ENCODE measurements around the gene SHISAL1.
A peak's percentile ranks its signal among the peaks of the same experiment; 100 is the strongest.

SHISAL1 gene

DNA sequence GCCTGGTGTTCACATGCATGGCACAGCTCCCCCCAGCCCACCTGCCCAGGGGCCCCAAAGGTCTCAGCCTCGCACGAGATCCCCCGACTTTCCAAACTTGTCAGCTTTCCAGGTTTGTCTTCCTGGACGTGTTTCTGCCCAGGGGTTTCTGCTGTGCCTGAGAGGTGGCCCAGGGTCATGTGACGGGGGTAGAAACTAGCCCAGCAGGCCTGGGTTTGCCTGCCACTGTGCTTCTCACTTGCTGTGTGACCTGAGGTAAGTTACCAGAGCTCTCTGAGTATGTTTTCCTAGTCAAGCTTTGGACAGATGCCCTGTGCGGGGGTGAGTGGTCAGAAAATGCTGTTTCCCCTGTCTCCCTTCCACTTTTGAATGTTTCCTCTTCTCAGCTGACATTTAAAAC is 38.3 kb upstream of the SHISAL1 start:
- DNase-seq (no peak), ATAC-seq (no peak)
- no peaks in the 10 kb centered on the region for H3K9me3 Mint-ChIP-seq
- no peak overlapping the region for H3K4me3 Mint-ChIP-seq
- peaks cover 22% of the 10 kb centered on the region for H3K27me3 Mint-ChIP-seq
- no peaks in the 10 kb centered on the region for H3K36me3 Mint-ChIP-seq (ENCODE audit: low read depth)
- no peak overlapping the region for H3K27ac Mint-ChIP-seq
- H3K4me1 Mint-ChIP-seq = peaks cover 17% of the 10 kb centered on the region

DNA sequence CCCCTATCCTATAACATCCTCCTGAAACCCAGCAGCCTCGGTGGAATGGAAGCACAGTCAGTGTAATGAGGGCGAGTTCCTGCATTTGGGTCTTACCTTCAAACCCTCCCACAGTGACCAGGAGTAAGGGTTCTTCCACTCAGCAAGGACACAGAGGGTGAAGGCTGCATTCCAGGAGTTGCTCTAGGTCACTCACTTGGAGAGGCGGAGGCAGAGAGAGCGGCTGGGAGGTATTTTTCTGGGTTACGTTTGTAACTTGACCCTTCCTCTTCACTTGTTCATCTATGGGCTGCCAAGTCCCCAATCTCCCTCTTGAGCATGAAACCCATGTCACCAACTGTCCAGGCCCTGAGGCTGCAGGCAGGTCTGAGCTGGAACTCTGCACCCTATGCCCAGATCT is 36.8 kb upstream of the SHISAL1 start:
- no peak overlapping the region for H3K4me3 Mint-ChIP-seq
- peaks cover 17% of the 10 kb centered on the region for H3K4me1 Mint-ChIP-seq
- H3K27me3 Mint-ChIP-seq = peaks cover 21% of the 10 kb centered on the region
- DNase-seq (no peak), ATAC-seq (no peak)
- no peaks in the 10 kb centered on the region for H3K9me3 Mint-ChIP-seq
- H3K27ac Mint-ChIP-seq = no peak overlapping the region
- no peaks in the 10 kb centered on the region for H3K36me3 Mint-ChIP-seq (ENCODE audit: low read depth)

DNA sequence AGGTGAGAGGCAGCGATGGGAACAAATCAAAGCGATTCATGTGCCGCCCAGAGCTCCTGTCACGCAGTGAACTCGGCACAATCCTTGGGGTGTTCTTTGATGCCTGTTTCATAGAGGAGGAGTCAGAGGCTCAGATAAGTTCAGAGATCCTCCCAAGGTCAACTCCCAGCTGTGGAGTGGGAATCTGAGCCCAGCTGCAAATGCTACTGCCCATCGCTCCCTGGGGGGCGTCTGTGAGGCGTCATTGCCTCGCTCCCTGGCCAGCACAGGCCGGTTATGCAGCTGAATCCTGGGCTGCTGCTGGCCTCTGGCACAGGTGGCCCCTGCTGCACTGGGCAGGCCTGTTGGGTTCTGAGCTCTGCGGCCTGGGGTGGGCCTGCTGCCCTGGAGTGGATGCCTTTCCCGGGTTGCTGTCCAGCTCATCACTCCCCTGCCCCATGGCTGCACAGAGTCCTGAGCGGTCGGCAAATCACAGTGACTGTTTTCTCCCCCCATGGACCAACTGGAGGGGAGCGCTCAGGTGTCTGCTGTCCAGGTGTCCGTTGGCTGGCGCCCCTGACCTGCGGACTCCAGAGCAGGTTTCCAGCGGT is 36.3 kb upstream of the SHISAL1 start:
- Mint-ChIP-seq H3K27ac (no peak overlapping the region), H3K4me3 (no peak overlapping the region), H3K9me3 (no peaks in the 10 kb centered on the region), H3K27me3 (peaks cover 16% of the 10 kb centered on the region), H3K4me1 (peaks cover 17% of the 10 kb centered on the region), H3K36me3 (ENCODE audit: low read depth) (no peaks in the 10 kb centered on the region)
- no peak for DNase-seq
- ATAC-seq = no peak

DNA sequence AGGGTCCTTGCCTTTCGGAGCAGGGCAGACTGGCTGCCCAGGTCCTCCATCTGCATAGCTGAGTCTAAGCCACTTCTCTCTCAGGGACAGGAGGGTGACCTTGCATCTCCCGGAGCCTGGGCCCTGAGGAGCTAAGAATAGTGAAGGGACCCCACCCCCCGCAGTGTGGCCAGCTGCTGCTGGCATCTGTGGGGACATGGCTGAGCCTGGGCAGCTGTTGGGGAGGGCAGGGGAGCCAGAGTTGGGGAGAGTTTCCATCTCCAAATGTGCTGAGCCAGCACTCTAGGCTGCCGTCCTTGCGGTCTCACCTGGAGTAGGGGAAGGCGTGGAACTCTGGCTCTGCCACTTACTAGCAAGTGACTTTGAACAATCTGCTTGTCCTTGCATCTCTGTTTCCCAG is 34.8 kb upstream of the SHISAL1 start:
- peaks cover 14% of the 10 kb centered on the region for H3K4me1 Mint-ChIP-seq
- ATAC-seq (no peak), DNase-seq (no peak)
- H3K27ac Mint-ChIP-seq = no peak overlapping the region
- H3K36me3 Mint-ChIP-seq (ENCODE audit: low read depth) = no peaks in the 10 kb centered on the region
- H3K9me3 Mint-ChIP-seq = no peaks in the 10 kb centered on the region
- H3K4me3 Mint-ChIP-seq = no peak overlapping the region
- peaks cover 7% of the 10 kb centered on the region for H3K27me3 Mint-ChIP-seq

DNA sequence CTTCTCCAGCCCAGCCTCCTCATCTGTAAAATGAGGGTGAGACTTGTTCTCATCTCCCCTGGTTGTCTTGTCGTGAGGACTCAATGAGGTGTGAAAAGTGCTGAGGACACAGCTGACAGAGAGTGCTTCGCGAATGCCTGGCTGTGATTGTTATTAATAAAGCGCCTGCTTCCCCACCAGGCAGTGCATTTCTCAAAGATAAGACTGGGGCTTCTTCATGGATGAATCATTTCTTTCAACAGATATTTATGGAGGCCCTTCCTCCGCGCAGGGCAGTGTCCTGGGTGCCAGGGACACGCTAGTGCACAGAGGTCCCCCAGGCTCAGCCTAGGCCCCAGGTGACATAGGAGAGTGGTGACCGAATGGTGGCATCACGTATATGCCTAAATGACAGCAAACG is 34.3 kb upstream of the SHISAL1 start:
- Mint-ChIP-seq H3K36me3 (ENCODE audit: low read depth) (no peaks in the 10 kb centered on the region), H3K4me3 (no peak overlapping the region), H3K27ac (no peak overlapping the region), H3K27me3 (peaks cover 7% of the 10 kb centered on the region), H3K4me1 (peaks cover 11% of the 10 kb centered on the region), H3K9me3 (no peaks in the 10 kb centered on the region)
- DNase-seq (no peak), ATAC-seq (no peak)

DNA sequence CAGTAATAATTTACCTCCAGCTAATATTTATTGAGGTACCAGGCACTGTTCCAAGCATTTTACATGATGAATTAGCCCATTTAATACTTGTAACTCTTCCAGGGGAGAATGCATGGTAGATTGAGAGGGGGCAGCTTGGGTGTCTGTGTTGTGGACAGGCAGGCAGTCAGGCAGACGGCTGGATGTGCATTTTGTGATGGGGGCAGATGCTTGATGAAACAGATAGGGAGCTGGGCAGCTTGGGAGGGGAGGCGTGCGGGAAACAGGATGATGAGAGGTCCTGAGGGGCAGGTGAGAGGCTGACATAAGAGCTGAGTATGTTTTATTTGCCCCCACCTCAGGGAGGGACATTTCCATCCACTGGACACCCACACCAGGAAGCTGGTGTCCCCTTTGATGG is 33.1 kb upstream of the SHISAL1 start:
- DNase-seq (no peak), ATAC-seq (no peak)
- Mint-ChIP-seq H3K36me3 (ENCODE audit: low read depth) (no peaks in the 10 kb centered on the region), H3K4me1 (no peaks in the 10 kb centered on the region), H3K4me3 (no peak overlapping the region), H3K27ac (no peak overlapping the region), H3K27me3 (peaks cover 2% of the 10 kb centered on the region), H3K9me3 (no peaks in the 10 kb centered on the region)

DNA sequence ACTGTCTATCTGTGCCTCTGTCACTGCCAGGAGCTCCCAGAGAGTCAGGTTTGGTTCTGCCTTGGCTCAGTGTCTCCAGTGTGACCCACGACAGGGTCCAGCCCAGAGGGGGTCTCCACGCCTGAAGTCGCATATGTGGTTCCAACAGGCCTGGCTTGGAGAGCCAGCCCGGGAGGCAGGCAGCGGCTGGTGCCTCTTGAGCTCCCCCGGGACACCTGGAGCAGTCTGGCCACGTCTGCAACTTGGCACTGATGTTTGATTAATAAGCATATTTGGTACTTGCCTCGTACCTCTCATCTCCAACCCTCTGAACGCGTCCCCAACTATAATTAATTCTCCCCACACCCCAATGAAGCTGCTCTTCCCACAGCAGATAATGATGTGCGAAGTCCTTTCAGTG is 31.7 kb upstream of the SHISAL1 start:
- ATAC-seq (no peak), DNase-seq (no peak)
- H3K27ac Mint-ChIP-seq = no peak overlapping the region
- no peak overlapping the region for H3K4me3 Mint-ChIP-seq
- H3K4me1 Mint-ChIP-seq = no peaks in the 10 kb centered on the region
- H3K36me3 Mint-ChIP-seq (ENCODE audit: low read depth) = no peaks in the 10 kb centered on the region
- no peaks in the 10 kb centered on the region for H3K27me3 Mint-ChIP-seq
- no peaks in the 10 kb centered on the region for H3K9me3 Mint-ChIP-seq

DNA sequence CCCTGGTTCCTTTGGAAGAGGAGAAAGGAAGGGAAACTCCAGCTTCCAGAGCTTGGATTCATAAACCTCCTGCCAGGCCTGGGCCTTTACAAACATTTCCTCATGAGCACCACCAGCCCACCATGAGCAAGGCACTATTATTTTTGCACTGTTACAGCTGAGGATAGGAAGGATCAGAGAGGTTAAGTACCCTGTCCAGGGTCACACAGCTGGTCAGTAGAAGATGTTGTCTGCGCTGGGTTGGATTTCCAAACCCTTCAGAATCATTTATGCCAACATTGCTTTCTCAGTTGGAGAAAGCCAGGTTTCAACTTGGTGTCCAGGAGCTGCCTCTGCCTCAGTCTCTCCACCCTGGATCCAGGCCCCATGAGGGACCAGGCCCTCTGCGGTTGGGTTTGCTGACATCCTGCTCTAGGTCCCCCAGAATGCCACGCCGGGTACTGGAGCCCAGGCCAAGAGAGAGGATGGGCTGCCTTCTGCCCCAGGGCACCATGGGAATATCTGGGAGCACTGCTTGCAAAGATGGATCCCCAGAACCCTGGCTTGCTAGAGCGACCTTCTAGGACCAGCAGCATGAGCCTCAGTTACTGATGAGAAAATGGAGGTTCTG is 29.7 kb upstream of the SHISAL1 start:
- Mint-ChIP-seq H3K27me3 (no peaks in the 10 kb centered on the region), H3K36me3 (ENCODE audit: low read depth) (no peaks in the 10 kb centered on the region), H3K4me1 (no peaks in the 10 kb centered on the region), H3K9me3 (no peaks in the 10 kb centered on the region), H3K4me3 (no peak overlapping the region), H3K27ac (no peak overlapping the region)
- ATAC-seq (no peak), DNase-seq (no peak)

DNA sequence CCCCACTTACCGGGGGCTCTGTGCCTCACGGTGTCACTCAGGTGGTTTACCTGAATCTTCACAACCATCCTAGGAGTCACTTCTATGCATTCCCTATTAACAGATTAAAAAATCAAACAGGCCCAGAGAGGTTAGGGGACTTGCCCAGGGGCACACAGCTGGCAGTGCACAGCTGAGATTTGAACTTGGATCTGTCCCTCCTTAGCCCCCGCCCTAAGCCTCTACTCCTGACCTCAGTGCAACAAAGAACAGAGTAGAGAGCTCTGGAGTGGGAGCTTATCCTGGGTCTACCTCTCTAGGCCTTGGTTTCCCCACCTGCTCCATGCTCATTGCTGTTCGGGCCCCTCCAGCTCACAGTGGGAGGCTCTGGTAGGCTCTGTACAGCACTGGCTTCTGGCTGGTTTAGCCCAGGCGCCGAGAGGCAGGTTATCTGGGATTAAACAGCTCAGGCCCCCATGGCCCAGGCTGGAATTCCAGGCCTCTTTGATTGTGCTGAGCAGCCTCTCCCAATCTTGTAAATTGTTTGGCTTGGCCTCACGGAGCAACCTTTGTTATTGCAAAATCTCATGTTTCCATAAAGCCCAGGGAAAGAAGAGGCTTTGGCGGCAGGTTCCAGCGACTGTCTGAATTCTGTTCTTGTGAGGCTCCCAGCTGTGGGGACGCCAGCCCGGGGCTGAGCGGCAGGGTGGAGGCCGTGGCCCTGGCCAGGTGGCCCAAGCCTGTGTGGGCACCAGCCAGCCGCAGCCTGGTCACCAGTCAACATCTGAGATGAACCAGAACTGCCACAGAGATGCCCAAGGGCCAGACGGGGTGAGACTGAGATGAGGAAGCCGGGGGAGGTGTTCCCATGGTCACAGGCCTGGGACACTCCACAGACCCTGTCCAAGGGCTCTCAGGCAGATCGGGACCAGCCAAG is 28.9 kb upstream of the SHISAL1 start:
- Mint-ChIP-seq H3K36me3 (ENCODE audit: low read depth) (no peaks in the 10 kb centered on the region), H3K4me1 (no peaks in the 10 kb centered on the region), H3K27ac (no peak overlapping the region), H3K4me3 (no peak overlapping the region), H3K27me3 (no peaks in the 10 kb centered on the region), H3K9me3 (no peaks in the 10 kb centered on the region)
- ATAC-seq (no peak), DNase-seq (no peak)

DNA sequence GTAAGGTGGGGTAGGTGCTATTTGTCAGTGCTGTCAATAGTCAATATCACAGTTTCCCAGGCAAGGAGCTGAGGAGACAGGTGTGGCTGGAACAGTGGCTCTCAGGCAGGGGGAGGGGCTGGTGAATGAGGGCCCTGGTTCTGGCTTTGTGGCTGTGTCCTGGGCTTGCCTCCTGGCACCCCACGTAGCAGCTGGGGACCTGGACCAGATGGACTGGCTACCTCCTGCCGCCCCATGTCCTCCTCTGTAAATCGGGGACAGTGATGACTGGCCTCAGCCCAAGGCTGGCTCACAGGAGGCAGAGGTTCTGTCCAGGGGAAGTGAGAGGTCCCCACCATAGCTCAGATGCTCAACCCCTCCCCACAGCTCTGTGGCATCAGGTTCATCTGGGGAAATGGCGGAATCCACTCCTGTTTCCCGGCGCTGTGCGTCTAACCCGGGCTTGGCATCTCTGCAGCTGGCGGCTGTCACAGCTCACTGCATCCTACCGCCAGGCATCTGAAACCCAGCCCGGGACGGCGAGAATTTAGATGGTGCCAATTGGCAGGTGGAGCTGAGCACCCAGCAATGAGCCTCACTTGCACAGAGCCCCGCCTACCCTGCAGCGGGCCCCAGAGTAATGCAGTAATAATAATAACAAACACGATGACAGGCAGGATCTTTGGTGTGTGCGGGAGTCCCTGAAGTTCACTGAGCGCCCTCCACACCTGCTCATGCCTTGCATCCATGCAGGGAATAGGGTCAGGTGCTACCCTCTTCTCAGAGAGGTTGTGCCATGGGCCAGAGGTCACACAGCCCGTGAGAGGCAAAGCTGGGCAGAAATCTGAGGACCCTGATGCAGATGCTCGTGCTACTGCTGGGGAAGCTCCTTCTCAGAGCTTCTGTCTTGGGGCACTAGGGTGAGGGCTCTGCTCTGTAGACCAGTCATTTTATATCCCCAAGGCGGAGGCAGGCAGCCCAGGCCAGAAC is 27.8 kb upstream of the SHISAL1 start:
- Mint-ChIP-seq H3K36me3 (ENCODE audit: low read depth) (no peaks in the 10 kb centered on the region), H3K4me1 (no peaks in the 10 kb centered on the region), H3K27ac (no peak overlapping the region), H3K27me3 (no peaks in the 10 kb centered on the region), H3K9me3 (no peaks in the 10 kb centered on the region), H3K4me3 (no peak overlapping the region)
- DNase-seq (no peak), ATAC-seq (no peak)

DNA sequence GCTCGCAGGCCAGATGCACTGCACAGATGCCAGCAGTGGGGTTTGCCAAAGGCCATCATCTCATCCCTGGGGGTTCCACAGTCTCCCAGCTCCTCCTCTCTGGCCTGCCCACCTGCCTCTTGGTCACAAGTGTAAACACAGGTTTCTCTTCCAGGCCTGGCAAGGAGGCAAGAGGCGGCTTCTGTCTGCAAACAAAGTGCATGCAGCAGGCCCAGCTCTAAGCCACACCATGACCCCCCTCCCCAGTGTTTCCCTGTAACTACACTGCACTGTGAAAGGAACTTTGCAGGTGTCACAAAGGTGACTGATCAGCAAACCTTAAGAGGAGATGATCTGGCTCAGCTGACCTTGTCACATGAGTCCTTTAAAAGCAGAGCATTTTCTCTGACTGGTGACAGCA is 26.2 kb upstream of the SHISAL1 start:
- Mint-ChIP-seq H3K4me3 (no peak overlapping the region), H3K36me3 (ENCODE audit: low read depth) (no peaks in the 10 kb centered on the region)

DNA sequence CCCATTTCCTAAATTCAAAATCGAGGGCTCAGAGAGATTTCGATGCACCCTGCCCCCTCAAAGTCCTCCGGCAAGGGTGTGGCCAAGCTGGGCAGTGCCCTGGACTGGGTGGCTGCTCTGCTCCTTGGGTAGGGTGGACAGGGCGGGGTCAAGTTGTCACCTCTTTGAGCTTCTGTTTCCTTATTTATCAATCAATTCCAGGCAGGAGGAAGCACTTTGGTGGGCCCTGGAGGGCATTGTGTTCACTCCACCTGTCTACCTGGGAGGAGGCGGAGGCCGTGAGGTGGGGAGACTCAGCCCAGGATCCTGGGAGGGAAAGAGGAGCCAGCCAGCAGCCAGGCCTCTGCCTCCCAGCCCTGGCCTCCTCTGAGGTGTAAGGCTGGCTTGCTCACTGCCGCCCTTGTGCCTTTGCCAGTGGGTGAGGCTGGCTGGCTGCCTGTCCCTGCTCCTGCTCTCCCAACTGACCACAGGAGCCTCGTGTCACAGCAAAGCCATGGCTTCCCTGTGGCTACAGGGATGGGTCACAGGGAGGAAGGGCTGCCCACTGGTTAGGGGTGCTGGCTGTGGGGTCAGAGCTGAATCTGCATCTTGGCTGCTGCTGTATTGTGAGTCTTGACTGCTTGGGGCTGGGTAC is 25.5 kb upstream of the SHISAL1 start:
- DNase-seq = no peak
- no peaks in the 10 kb centered on the region for H3K36me3 Mint-ChIP-seq (ENCODE audit: low read depth)
- no peaks in the 10 kb centered on the region for H3K27me3 Mint-ChIP-seq
- no peak for ATAC-seq
- no peaks in the 10 kb centered on the region for H3K4me1 Mint-ChIP-seq
- H3K9me3 Mint-ChIP-seq = no peaks in the 10 kb centered on the region
- H3K27ac Mint-ChIP-seq = no peak overlapping the region
- H3K4me3 Mint-ChIP-seq = no peak overlapping the region

More for the DNA sequence above, 26.2 kb upstream of the SHISAL1 start:
- H3K9me3 Mint-ChIP-seq = no peaks in the 10 kb centered on the region
- H3K4me1 Mint-ChIP-seq = no peaks in the 10 kb centered on the region
- ATAC-seq (no peak), DNase-seq (no peak)
- no peaks in the 10 kb centered on the region for H3K27me3 Mint-ChIP-seq
- no peak overlapping the region for H3K27ac Mint-ChIP-seq

DNA sequence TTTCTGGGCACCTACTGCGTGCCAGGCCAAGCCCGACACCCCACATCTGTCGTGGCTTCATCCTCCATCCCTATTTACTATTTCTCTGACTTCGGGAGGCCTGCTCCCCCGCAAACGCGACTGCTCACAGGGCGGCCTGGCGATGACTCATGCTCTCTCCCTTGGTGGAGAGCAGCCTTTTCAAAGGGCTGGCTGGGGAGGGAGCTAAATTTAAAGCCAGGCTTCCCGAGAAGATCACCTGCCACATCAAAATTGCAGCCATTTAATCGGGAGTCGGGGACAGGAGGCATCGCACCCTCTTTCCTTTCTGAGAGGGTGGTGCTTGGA is 24.9 kb upstream of the SHISAL1 start:
- ATAC-seq (no peak), DNase-seq (peak; percentile 21)
- no peaks in the 10 kb centered on the region for H3K36me3 Mint-ChIP-seq (ENCODE audit: low read depth)
- no peaks in the 10 kb centered on the region for H3K9me3 Mint-ChIP-seq
- H3K27me3 Mint-ChIP-seq = peaks cover 3% of the 10 kb centered on the region
- no peaks in the 10 kb centered on the region for H3K4me1 Mint-ChIP-seq
- no peak overlapping the region for H3K27ac Mint-ChIP-seq
- no peak overlapping the region for H3K4me3 Mint-ChIP-seq

Measured in activated naive CD8-positive, alpha-beta T cell treated with anti-CD3 and anti-CD28 coated beads, Interleukin-2, amount 50 U/mL, for 24 hours (primary cell).